Ovary (tissue), 9 donors: Measurements from ENCODE around the gene MAT2A. TPM values are rescaled to one million over a fixed set of nuclear protein-coding genes. Genes with fewer than 3 reads are reported as not detected.

ENCODE experiments used
- DNase-seq, 5 donors: peaks; one replicate each; pipeline ENCODE4 v3.0.0-alpha.2; 2019 to 2020
- H3K27ac ChIP-seq, 2 donors: fragments of 200-600 bp; one replicate each; pipeline versions ENCODE4 v1.5.1 to v1.8.0; 2019 to 2022
- H3K27me3 ChIP-seq: fragments of 200-600 bp; one replicate; pipeline ENCODE4 v1.8.0; 2022
- H3K36me3 ChIP-seq: fragments of 200-600 bp; sonication (generic); one replicate; pipeline ENCODE4 v1.5.1; 2019
- H3K4me1 ChIP-seq: one replicate; pipeline ENCODE4 v1.8.1; 2013; ENCODE audit warnings: mild to moderate bottlenecking, moderate library complexity; ENCODE audit not compliant: insufficient read depth
- H3K4me3 ChIP-seq: fragments of 200-600 bp; sonication (generic); one replicate; pipeline ENCODE4 v1.5.1; 2017
- H3K9me3 ChIP-seq, 2 donors: fragments of 200-600 bp in 1 of 2; sonication (generic) in 1 of 2; one replicate each; pipeline versions ENCODE4 v1.5.1 to v1.8.1; 2013 to 2019; ENCODE audit warnings: mild to moderate bottlenecking in 1 of 2, moderate library complexity in 1 of 2
- CTCF ChIP-seq, 3 donors: fragments of 450-650 bp in 2 of 3; fragments of 200-600 bp in 1 of 3; IDR thresholded peaks; one replicate each; pipeline versions ENCODE4 v1.5.1 to v1.8.0; 2016 to 2022; ENCODE audit warnings: antibody characterized with exemption in 3 of 3, mild to moderate bottlenecking in 1 of 3
- EP300 ChIP-seq: sonication (generic); formaldehyde crosslinking; IDR thresholded peaks from one replicate; pipeline ENCODE4 v1.6.1; 2017; ENCODE audit warnings: antibody characterized with exemption
- POLR2A ChIP-seq: fragments of 450-650 bp; IDR thresholded peaks from one replicate; pipeline ENCODE4 v1.6.1; 2017; ENCODE audit warnings: antibody characterized with exemption, mild to moderate bottlenecking, moderate library complexity
- WGBS, 3 donors: extraction: QIAGEN DNeasy Blood & Tissue Kit in 1 of 3; methylation state at CpG; one replicate each; pipeline versions ENCODE4 v1.1.5 to v1.1.7; 2013 to 2017; 5-methylcytosine and 5-hydroxymethylcytosine counted together
- intact Hi-C, 4 donors: fragments of 100-400 bp; cut with DNase I; formaldehyde crosslinking; loops; one replicate each; pipeline versions ENCODE4 v1.11.0 to v1.15.1; 2022 to 2023
- polyA plus RNA-seq, 2 donors: library from polyadenylated mRNA; stranded (reverse); fragments of 200-250 nt in 1 of 2; fragments of 350-450 nt in 1 of 2; fragmentation: Illumina TruSeq in 1 of 2; extraction: RNeasy Lipid Tissue Mini Kit (QIAGEN cat#74804) in 1 of 2; gene quantifications; one replicate each; pipeline ENCODE4 v1.2.3, GENCODE V29; 2013 to 2014
- total RNA-seq, 7 donors: library from RNA; depleted of rRNA in 2 of 7; stranded (reverse); fragments of >200 nt in 2 of 7; fragmentation: NEBNext Ultra II Directional in 3 of 7; extraction: Animal tissue kit (Norgen Biotek cat#: 25700) in 3 of 7; gene quantifications; one replicate each; pipeline versions ENCODE4 v1.1.0 to v1.2.4, GENCODE V29; 2016 to 2023
- donor health status: DM: no; HTN: no; CAD: no; lungs with moderate emphysema.
- donor health status: DM: no; HTN: no; CAD: no.
- donor health status: Bipolar disorder and iron deficiency.
- donor health status: DM: yes; HTN: yes; CAD: no.
- donor health status: DM: no; HTN: no; CAD: no.
- donor health status: DM: yes; HTN: yes; CAD: no.

The MAT2A gene
- total and polyA plus RNA-seq, 9 donors: 70.8 to 766 (median 224) TPM

- H3K27ac ChIP-seq: no peak overlapping the region
- intact Hi-C loops: loop anchor here in 1 of 4 donors (10.0 kb wide), 1 partner anchor 48 kb away; no protein-coding TSS in a partner anchor
- 81 to 85% (median 85%) methylated on average over 8 of the region's 8 CpGs for WGBS, 3 donors
These were observed 15.7 kb upstream of the MAT2A start for GRCh38 chr2:85523062-85523902.

GRCh38 chr2:85523903-85524335, 15.0 kb upstream of the MAT2A start:
- intact Hi-C loops: loop anchor here in 1 of 4 donors (10.0 kb wide), 1 partner anchor 49 kb away; no protein-coding TSS in a partner anchor
- Histone ChIP-seq H3K36me3 (no peaks in the 10 kb centered on the region), H3K9me3 (no peaks in the 10 kb centered on the region), H3K27me3 (no peaks in the 10 kb centered on the region), H3K4me1 (peaks cover 5% of the 10 kb centered on the region), H3K4me3 (no peak overlapping the region), H3K27ac (no peak overlapping the region)
- TF ChIP-seq EP300 (no peak), CTCF (IDR thresholded peaks at IDR 0.05) (no peak), POLR2A (no peak)
- 45 to 50% (median 47%) methylated on average over 5 of the region's 5 CpGs for WGBS, 3 donors
- no peak for DNase-seq

More at GRCh38 chr2:85523062-85523902, 15.7 kb upstream of the MAT2A start:
- no peaks in the 10 kb centered on the region for H3K36me3 ChIP-seq
- no peaks in the 10 kb centered on the region for H3K9me3 ChIP-seq
- no peak for TF ChIP-seq EP300
- TF ChIP-seq CTCF (IDR thresholded peaks at IDR 0.05): no peak
- no peak for TF ChIP-seq POLR2A
- DNase-seq: no peak
- peaks cover 5% of the 10 kb centered on the region for H3K4me1 ChIP-seq
- H3K4me3 ChIP-seq: no peak overlapping the region
- H3K27me3 ChIP-seq: no peaks in the 10 kb centered on the region

- DNase-seq: no peak
- Histone ChIP-seq H3K4me3 (no peak overlapping the region), H3K27ac (no peak overlapping the region), H3K27me3 (no peaks in the 10 kb centered on the region), H3K9me3 (no peaks in the 10 kb centered on the region), H3K36me3 (no peaks in the 10 kb centered on the region), H3K4me1 (peaks cover 5% of the 10 kb centered on the region)
- WGBS, 3 donors: 25 to 32% (median 28%) methylated on average over 8 of the region's 8 CpGs
- intact Hi-C loops: loop anchor here in 1 of 4 donors (10.0 kb wide), 1 partner anchor 50 kb away; no protein-coding TSS in a partner anchor
- TF ChIP-seq CTCF (IDR thresholded peaks at IDR 0.05) (no peak), POLR2A (no peak), EP300 (no peak)
These were observed 14.5 kb upstream of the MAT2A start for GRCh38 chr2:85524336-85524908.

- H3K4me1 ChIP-seq: peaks cover 5% of the 10 kb centered on the region
- 73 to 81% (median 79%) methylated on average over 5 of the region's 5 CpGs for WGBS, 3 donors
- H3K36me3 ChIP-seq: no peaks in the 10 kb centered on the region
- H3K4me3 ChIP-seq: no peak overlapping the region
- H3K9me3 ChIP-seq: no peaks in the 10 kb centered on the region
- no peak for DNase-seq
- TF ChIP-seq CTCF (IDR thresholded peaks at IDR 0.05) (no peak), EP300 (no peak), POLR2A (no peak)
- H3K27me3 ChIP-seq: no peaks in the 10 kb centered on the region
- intact Hi-C loops: loop anchor here in 1 of 4 donors (10.0 kb wide), 1 partner anchor 50 kb away; no protein-coding TSS in a partner anchor
- no peak overlapping the region for H3K27ac ChIP-seq
These were observed 13.9 kb upstream of the MAT2A start for GRCh38 chr2:85525029-85525428.
